Muscle layer of colon (tissue), 2 donors: ENCODE results near the gene NTRK3.

ENCODE experiments used
- H3K27ac ChIP-seq: one replicate; pipeline ENCODE4 v1.7.0; 2013; ENCODE audit warnings: low read depth, mild to moderate bottlenecking, low read length, moderate library complexity
- H3K27me3 ChIP-seq, 2 donors: one replicate each; pipeline ENCODE4 v1.7.0; 2013; ENCODE audit warnings: low read length in 2 of 2, mild to moderate bottlenecking in 2 of 2; ENCODE audit not compliant: insufficient read depth in 2 of 2, control insufficient read depth in 1 of 2
- H3K36me3 ChIP-seq: one replicate; pipeline ENCODE4 v1.7.0; 2013; ENCODE audit warnings: mild to moderate bottlenecking, low read length; ENCODE audit not compliant: insufficient read depth
- H3K4me1 ChIP-seq: one replicate; pipeline ENCODE4 v1.7.0; 2013; ENCODE audit warnings: mild to moderate bottlenecking, low read length; ENCODE audit not compliant: insufficient read depth
- H3K4me3 ChIP-seq, 2 donors: one replicate each; pipeline ENCODE4 v1.7.0; 2013; ENCODE audit warnings: low read length in 2 of 2, low read depth in 1 of 2, mild to moderate bottlenecking in 1 of 2, moderate library complexity in 1 of 2
- H3K9ac ChIP-seq: one replicate; pipeline ENCODE4 v1.7.0; 2013; ENCODE audit warnings: low read length
- H3K9me3 ChIP-seq: one replicate; pipeline ENCODE4 v1.7.0; 2013; ENCODE audit warnings: mild to moderate bottlenecking, low read length
- donor health status: abdominal sarcoma.
- donor health status: Adenocarcinoma of cecum.

Gene NTRK3

DNA sequence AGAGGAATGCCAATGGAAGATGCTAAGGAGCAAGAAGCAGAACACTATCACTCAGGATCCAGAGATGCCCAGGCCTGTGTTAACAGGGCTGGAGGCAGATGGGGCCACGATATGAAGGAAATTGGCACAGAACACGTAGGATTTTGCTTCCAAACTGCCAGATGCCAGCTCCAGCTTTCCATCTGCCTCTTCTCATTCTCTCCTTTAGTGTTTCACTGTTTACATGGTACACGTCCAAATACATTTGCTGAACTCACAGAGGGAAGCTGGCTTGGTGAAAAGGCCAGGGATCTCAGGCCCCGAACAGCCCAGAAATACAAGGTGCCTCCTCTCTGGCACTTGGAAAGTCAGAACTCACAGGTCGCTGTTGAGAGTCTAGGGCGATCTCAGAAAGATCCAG, 187.0 kb downstream of the NTRK3 start:
- H3K4me1 ChIP-seq, result peaks cover 16% of the 10 kb centered on the region
- no peaks in the 10 kb centered on the region for H3K9me3 ChIP-seq
- no peaks in the 10 kb centered on the region for H3K27me3 ChIP-seq
- H3K4me3 ChIP-seq, result no peak overlapping the region
- H3K36me3 ChIP-seq, result no peaks in the 10 kb centered on the region
- no peak overlapping the region for H3K27ac ChIP-seq
- H3K9ac ChIP-seq, result no peak overlapping the region

DNA sequence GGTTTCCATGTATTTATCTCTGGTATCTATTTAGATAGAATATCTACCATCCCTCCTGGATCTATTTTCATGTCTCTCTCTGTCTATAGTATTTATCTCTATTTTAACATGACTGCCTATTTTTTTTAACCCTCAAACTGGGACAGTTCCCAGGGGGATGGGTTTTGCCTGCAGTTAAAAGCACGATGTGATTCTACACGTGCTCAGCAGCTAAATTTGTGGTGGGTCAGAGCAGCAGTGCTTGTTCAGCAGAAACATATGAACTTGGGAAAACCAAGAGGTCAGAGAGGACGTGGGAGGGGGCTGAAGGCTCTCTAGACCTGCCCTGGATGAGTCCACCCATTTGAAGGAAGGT, 189.2 kb downstream of the NTRK3 start:
- Histone ChIP-seq H3K27ac (no peak overlapping the region), H3K27me3 (no peaks in the 10 kb centered on the region), H3K4me3 (no peak overlapping the region), H3K36me3 (no peaks in the 10 kb centered on the region), H3K4me1 (peaks cover 16% of the 10 kb centered on the region), H3K9me3 (no peaks in the 10 kb centered on the region), H3K9ac (no peak overlapping the region)

DNA sequence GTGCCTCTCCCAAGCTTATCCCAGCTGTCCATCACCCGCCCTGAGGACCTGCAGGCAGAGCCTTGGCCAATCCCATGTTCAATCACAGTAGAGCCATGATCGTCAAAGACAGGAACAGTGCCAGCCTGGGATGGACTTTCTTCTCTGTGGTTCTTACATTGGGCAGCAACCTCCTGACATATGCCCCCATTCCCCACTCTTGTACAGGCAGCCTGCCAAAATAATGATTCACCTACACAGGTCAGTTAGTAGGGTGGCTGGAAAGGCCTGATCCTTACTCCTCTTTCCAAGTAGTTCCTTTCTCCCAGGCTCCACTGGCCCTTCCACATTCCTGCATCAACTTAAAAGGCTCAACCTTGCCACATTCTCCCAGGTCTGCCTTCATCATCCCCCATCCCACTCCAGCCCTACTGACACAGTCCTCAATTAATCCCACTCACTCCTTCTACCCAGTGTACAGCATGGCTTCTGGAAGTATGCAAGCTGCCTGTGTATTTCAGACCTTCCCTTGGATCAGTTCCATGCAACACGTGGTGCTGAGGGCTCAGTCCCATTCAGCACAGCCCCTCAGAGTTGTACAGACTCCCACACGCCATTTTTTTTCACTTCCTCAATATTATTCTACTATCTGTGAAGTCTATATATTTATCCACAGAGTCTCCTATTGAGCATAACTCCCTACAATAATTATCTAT, 189.8 kb downstream of the NTRK3 start:
- peaks cover 16% of the 10 kb centered on the region for H3K4me1 ChIP-seq
- H3K4me3 ChIP-seq, result no peak overlapping the region
- H3K27me3 ChIP-seq, result no peaks in the 10 kb centered on the region
- no peaks in the 10 kb centered on the region for H3K36me3 ChIP-seq
- no peak overlapping the region for H3K9ac ChIP-seq
- H3K9me3 ChIP-seq, result no peaks in the 10 kb centered on the region
- H3K27ac ChIP-seq, result no peak overlapping the region

DNA sequence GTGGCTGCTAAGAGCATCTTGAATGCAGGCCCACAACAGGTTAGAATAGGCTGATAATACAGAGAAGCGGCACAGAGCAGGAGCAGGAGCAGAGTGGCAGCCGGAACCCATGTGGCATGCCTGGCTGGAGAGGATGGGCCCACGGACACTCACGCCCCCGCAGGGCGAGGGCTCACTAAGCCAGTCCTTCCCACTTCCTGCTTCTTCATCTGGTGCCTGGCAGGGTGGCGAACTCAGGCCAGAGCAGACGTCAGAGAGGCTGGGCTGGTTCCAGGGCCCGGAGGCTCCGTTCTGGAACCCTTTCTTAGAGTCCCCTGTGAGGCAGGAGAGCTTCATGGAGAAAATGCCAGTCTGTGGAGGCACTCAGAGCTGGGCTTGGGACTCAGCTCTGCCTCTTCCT, 195.1 kb downstream of the NTRK3 start:
- H3K4me3 ChIP-seq, result no peak overlapping the region
- no peak overlapping the region for H3K9ac ChIP-seq
- no peaks in the 10 kb centered on the region for H3K9me3 ChIP-seq
- H3K27ac ChIP-seq, result no peak overlapping the region
- no peaks in the 10 kb centered on the region for H3K36me3 ChIP-seq
- no peaks in the 10 kb centered on the region for H3K4me1 ChIP-seq
- no peaks in the 10 kb centered on the region for H3K27me3 ChIP-seq

DNA sequence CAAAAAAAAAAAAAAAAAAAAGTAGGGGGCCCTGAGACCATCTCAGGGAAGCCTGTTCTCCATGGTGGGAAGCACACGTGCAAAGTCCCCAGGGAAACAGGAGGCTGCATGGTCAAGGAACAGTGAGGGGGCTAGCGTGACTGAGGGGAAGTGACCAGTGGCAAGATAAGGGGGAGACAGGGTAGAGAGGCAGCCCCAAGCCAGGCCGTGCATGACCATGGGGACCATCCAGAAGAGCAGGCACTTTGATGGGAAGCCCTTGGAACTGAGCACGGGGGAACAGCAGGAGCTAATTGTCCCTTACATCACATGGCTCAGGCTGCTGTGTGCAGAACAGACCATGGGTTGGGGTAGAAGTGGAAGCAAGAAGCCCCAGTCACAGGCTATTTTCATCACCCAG, 196.2 kb downstream of the NTRK3 start:
- Histone ChIP-seq H3K9ac (no peak overlapping the region), H3K27ac (no peak overlapping the region), H3K36me3 (no peaks in the 10 kb centered on the region), H3K27me3 (no peaks in the 10 kb centered on the region), H3K4me3 (no peak overlapping the region), H3K4me1 (no peaks in the 10 kb centered on the region), H3K9me3 (no peaks in the 10 kb centered on the region)

DNA sequence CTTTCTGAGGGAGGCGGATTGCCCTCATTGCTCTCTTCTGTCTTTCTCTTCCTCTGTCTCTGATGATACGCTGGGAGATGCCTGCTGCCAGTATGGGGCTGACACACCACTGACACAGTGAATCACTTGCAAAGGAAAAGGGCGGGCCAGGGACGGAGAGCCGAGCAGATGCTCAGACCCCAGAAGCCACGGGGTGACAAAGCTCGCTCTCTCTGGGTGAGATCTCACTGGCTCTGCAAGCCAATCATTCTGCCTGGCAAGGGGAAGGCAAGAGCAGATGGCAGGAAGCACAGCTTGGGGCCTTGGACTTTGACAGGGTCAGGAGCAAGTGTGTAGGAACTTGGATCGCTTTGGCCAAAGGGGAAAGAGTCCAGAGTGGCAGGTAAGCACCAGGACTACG, 198.7 kb downstream of the NTRK3 start:
- H3K36me3 ChIP-seq, result no peaks in the 10 kb centered on the region
- H3K9ac ChIP-seq, result no peak overlapping the region
- H3K27me3 ChIP-seq, result no peaks in the 10 kb centered on the region
- H3K27ac ChIP-seq, result no peak overlapping the region
- H3K9me3 ChIP-seq, result no peaks in the 10 kb centered on the region
- no peaks in the 10 kb centered on the region for H3K4me1 ChIP-seq
- no peak overlapping the region for H3K4me3 ChIP-seq

DNA sequence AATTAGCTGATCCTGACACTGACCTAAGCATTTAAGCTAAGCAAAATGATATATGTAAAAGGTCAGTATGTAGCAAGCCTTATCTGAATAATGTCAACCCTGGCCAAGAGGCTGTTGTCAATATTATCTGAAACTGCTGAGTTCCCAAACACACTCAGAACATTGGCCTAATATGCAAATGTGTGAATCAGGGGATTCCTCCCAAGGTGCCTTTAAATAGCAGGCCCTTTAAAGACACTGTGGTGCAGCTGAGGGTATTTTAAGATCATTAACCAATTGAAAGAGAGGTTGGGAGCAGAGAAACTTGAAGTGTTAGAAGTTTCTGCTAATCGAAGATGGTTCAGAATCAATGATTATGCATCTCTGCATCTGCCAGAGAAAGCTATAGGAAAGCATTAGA, 207.0 kb downstream of the NTRK3 start:
- H3K27ac ChIP-seq, result no peak overlapping the region
- H3K36me3 ChIP-seq, result no peaks in the 10 kb centered on the region
- no peak overlapping the region for H3K4me3 ChIP-seq
- no peaks in the 10 kb centered on the region for H3K27me3 ChIP-seq
- no peak overlapping the region for H3K9ac ChIP-seq
- H3K4me1 ChIP-seq, result no peaks in the 10 kb centered on the region
- no peaks in the 10 kb centered on the region for H3K9me3 ChIP-seq

DNA sequence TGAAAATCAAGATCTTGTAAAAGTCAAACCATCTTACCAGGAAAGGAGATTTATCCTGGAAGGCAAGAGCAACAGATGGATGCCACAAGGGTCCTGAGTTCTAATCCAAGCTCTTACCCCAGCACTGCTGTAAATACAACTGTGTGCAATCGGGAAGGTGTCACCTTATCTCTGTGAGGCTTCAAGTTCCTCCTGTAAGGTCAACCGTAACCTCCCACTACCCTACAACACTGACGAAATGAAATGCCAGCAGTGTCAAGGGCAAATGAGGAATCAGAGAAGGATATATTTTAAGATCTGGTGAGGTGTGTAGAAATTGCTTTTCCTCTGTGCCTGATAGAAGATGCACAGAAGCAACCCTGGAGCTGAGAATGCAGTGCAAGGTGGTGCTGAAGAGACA, 207.8 kb downstream of the NTRK3 start:
- Histone ChIP-seq H3K9ac (no peak overlapping the region), H3K27me3 (no peaks in the 10 kb centered on the region)

DNA sequence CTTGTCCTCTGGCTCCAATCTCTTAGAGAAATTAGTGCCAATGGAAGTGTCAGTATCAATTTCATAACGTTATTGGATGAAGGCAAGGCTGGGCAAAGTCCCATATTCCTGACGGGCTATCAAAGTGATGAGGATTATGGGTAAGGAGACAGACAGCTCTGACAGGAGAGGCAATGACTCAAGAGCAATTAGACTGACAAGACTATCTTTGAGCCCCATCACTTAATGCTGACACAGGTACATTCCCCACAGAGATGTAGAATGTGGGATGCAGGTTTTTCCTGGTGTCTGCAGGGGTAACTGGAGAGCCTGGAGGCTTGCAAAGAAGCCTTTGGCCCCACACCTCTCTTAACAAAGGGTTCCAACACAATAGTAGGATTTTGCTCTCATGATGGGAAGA, 208.3 kb downstream of the NTRK3 start:
- H3K4me1 ChIP-seq, result no peaks in the 10 kb centered on the region
- no peak overlapping the region for H3K27ac ChIP-seq
- no peaks in the 10 kb centered on the region for H3K36me3 ChIP-seq
- no peak overlapping the region for H3K4me3 ChIP-seq
- no peaks in the 10 kb centered on the region for H3K27me3 ChIP-seq
- no peaks in the 10 kb centered on the region for H3K9me3 ChIP-seq
- no peak overlapping the region for H3K9ac ChIP-seq

More for the DNA sequence above, 207.8 kb downstream of the NTRK3 start:
- no peaks in the 10 kb centered on the region for H3K4me1 ChIP-seq
- no peaks in the 10 kb centered on the region for H3K9me3 ChIP-seq
- H3K36me3 ChIP-seq, result no peaks in the 10 kb centered on the region
- H3K4me3 ChIP-seq, result no peak overlapping the region
- no peak overlapping the region for H3K27ac ChIP-seq

DNA sequence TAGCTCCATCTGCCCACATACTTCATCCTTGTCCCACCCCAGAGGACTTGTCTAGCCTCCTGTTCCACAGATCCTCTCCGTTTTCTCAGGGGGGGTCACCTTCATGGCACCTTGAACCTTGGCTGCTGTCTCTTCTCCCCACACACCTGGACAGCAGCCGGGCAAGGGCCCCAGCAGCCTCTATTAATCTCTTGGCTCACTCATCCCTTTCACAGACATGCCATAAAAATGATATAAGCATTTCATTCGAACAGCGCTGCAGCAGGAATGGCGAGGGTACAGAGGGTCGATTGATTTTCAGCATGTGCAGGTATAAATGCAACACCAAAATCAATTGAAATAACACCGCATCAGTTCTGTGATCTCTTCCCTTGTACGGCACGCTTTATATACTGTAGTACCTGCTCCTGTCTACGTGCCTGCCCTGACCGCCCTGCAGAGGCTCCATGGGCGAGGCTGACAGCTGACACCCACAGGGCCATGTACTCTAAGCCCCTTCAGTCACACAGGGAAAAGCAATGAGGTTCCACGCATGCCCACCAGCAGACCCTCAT, 209.9 kb downstream of the NTRK3 start:
- H3K27ac ChIP-seq, result no peak overlapping the region
- H3K9ac ChIP-seq, result no peak overlapping the region
- H3K4me3 ChIP-seq, result no peak overlapping the region
- no peaks in the 10 kb centered on the region for H3K9me3 ChIP-seq
- no peaks in the 10 kb centered on the region for H3K36me3 ChIP-seq
- no peaks in the 10 kb centered on the region for H3K4me1 ChIP-seq
- H3K27me3 ChIP-seq, result no peaks in the 10 kb centered on the region

DNA sequence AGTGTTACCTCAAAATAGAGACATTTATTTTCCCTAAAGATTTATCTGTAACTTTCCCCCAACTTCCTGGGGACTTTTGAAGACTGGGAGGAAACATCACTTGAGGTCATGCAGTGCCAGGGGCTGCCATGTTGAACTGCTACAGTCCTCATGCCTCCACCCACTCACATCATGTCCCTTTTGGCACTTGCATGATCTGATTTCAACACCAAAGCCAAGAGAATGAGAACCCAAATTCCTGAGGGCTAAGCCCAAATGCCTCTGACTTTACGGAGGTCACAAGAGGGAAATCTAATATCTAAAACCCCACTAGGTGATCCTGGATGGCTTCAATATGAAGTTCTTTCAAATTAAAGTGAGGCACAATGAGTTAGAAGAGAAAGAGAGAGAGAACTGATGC, 213.1 kb downstream of the NTRK3 start:
- H3K9me3 ChIP-seq, result no peaks in the 10 kb centered on the region
- H3K36me3 ChIP-seq, result no peaks in the 10 kb centered on the region
- H3K4me3 ChIP-seq, result no peak overlapping the region
- H3K9ac ChIP-seq, result no peak overlapping the region
- H3K27ac ChIP-seq, result no peak overlapping the region
- H3K4me1 ChIP-seq, result no peaks in the 10 kb centered on the region
- no peaks in the 10 kb centered on the region for H3K27me3 ChIP-seq

DNA sequence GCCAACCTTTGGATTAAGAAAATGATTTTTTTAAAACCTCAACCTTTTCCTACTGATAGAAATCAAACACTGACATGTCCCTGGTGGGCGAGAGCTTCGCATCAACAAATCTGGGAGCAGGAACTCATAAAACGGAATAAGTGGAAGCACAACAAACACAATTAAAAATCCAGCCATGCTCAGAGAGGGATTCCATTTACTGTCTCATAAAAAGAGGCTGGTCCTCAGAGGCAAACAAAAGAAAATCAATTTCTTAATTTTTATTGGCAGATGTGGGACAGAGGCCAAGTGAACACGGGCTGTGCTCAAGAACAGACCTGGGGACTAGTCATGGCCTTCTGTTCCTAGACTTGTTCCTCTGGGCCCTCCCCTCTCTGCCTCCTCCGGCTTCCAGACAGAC, 214.5 kb downstream of the NTRK3 start:
- Histone ChIP-seq H3K9ac (no peak overlapping the region), H3K27ac (no peak overlapping the region), H3K9me3 (no peaks in the 10 kb centered on the region), H3K4me1 (no peaks in the 10 kb centered on the region), H3K36me3 (no peaks in the 10 kb centered on the region), H3K4me3 (no peak overlapping the region), H3K27me3 (no peaks in the 10 kb centered on the region)
